Hematopoietic multipotent progenitor cell treated with erythropoietin and hydrocortisone succinate and interleukin-3 and kit ligand, for 6 days (in vitro differentiated cells): ENCODE measurements around the gene KIAA1328.
"Not testable (repeated sequence)": the region's sequence is repeated elsewhere in the genome, so short reads cannot be mapped to it uniquely, and the experiment has no call there.

Experiments used
- DNase-seq: peaks from one replicate; pipeline ENCODE4 v3.0.0-alpha.2; 2015

Gene KIAA1328

DNA sequence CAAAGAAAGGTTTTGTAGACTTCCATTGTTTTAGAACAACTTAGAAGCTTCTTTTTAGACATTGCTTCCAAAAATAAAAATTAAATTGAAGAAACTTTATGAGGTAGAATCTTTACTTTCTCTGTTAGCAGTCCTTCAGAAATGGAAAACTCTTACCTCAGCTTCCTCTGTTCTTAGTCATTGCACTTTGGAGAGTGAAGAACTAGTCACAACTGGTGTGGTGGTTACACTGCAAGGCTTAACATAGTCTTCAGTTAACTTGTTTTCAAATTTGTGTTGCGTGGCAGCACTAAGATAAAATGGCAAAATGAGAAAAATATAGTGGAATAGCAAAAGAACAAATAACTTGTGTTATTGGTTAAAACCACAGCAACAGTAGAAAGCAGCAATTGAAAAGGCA, 332.6 kb downstream of the KIAA1328 start:
- no peak for DNase-seq

DNA sequence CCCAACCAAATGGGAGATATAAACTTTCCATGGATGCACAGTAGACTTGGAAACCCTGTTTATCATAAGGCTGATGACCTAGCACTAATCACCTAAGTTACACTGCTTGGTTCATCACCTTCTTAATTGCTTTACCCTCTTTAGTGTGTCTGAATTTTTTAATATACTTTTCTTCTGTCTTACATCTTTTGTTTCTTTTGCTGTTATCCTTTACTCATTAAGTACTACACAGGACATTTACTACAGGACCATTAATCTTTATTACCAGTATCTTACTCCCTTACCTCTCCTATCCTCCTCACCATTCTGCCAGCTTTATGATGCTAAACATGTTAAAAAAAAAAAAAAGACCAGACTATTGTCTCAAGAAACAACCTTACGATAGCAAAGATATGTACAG, 333.6 kb downstream of the KIAA1328 start:
- no peak for DNase-seq

DNA sequence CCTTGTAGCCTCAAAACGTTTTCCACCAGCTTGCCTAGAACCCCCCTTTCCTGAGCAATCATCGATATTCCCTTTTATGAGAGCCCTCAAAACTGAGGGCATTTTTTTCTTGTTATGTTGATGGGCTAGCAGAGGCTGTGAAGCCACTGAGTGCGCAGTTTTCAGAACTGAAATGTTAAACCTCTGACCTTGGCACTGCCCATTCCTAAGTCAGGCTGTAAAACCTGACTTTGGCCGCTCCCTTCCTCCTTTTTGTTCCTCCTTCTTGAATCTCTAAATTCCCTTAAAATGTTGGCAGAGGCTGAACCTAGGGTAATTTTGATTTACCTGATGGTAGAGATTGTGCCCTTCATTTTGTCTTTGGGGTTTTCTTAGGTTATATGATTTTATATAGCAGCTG, 334.2 kb downstream of the KIAA1328 start:
- DNase-seq: no peak

DNA sequence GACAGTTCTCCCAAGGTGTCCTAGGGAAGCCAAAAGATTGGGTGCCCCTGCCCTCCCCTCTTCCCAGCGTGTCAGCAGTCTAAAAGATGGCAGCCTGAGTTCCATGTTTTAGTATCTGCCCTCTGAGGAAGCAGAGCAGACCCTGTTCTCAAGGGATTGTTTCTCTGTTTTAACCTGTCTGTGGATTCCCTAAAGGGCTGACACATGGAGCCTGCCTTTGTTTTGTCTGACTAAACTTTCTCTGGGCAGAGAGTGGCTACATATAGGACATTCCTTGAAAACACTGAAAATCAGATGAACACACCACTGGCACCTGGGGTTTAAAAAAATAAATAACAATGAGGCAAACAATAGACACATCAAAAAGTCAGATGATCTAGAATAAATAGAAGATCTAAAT, 337.6 kb downstream of the KIAA1328 start:
- no peak for DNase-seq

DNA sequence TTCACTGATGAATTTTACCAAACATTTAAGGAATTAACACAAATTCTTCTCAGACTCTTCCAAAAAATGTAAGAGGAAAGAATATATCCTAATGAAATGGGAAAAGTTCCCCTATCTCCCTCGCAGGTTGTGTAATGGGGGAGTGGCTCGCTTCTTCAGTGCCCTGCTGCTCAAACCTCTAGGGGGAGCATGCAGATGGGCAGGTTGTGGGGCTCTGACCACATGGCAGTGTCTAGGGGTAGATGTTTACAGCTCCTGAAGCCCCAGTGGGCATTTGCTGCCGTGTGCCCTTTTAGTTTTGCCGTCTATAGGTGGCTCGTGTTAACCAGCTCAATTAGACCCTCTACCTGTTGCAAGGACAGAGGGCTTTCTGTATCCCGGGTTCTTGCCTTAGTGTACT, 338.0 kb downstream of the KIAA1328 start:
- not testable (repeated sequence) for DNase-seq

DNA sequence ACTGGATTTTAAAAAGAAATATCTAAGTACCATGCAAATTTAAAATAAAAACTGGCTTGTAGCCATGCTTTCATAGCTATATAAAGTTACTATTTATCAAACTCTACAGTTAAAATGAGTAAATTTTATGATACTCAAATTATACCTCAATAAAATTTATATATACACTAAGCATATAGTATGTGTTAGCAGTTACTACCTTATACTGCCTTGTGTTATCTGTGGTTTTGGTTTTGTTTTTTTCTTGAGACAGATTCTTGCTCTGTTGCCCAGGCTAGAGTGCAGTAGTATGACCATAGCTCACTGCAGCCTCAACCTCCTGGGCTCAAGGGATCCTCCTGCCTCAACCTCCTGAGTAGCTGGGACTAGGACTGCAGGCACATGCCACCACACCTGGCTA, 342.1 kb downstream of the KIAA1328 start:
- no peak for DNase-seq

DNA sequence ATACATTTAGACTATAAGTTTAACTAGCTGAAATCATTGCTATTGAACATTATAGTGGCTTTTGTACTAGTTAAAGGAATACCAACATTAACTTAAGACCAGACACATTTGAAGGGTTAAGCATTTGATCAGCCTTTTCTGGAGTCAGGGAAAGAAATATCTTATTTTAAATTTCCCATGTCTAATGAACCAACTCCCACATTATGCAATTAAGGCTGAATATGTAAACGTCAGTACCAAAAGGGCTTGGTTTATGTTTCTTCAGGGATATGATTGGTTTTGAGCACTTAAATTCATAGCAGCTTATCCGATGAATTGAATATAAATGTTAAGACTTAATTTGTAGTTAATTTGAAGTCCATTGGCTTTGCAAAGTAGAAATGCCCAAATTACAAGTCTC, 344.5 kb downstream of the KIAA1328 start:
- DNase-seq: no peak

DNA sequence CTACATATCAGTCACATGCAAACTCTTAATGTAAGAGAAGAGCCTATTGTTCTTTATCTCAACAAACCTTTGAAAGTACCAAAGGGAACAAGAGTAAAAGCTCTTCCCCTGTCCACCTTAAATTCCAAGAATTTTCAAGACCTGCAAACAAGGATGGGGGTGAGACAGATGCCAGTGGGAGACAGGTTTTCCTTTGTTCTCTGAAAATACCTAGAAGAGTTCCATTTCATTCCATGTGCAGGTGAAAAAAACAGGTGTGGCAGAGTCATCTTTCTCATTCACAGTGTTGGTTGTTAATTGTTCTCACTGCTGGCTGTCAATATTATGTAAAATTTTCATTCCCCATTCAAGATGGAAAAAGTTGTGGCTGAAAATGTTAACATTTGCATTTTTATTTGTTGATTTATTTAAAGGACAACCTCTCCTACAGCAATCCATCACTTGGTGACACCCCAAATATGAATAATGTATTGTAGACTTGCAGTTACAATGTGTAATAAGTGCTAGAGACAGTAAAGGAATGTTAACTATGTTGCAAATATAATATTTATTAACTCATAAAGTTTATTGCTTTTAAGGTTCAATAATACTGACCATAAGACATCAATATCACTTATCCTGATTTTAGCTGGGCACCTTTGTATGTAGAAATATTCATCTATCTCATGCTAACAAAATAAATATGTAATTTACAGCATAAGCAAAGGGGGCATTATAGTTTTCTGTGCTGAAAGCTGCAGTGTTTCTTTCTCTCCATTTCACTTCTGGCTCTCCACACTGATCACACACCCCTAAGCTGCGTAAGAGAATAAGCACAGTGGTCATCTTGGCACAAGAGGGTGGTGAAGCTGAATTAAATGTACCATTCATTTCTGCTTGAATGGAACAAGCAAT, 347.0 kb downstream of the KIAA1328 start:
- no peak for DNase-seq

DNA sequence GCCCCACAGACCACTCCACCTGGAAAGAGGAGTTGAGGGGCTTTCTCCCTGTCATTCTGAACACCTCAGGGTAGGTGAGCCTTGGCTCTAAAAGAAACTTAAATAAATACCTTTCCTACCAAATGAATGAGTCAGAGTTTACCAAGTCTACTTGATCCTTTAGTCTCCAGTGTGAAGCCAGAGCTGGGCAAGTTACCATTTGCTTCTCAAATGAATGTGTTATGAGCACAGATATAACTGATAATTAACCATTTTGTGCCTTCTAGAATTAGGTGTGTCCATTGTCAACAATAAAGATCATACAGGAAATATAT, 347.7 kb downstream of the KIAA1328 start:
- DNase-seq: no peak

DNA sequence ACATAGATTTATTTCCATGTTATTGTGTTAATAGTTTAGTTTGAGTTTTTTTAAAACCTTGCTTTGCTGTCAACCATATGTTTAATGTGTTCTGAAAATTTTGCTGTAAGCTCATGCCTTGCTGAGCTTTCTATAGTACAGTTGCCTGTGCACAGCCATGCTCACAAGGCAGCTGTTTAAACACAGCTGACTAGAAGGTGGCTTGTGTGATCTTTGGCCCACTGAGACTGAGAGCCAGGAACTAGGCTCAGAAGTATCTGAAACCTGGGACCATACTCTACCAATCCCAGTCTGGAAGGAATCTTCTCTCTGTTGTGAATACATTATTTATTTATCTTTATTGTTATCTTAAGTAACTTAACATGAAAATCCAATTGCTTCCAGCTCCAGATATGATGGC, 350.5 kb downstream of the KIAA1328 start:
- no peak for DNase-seq

DNA sequence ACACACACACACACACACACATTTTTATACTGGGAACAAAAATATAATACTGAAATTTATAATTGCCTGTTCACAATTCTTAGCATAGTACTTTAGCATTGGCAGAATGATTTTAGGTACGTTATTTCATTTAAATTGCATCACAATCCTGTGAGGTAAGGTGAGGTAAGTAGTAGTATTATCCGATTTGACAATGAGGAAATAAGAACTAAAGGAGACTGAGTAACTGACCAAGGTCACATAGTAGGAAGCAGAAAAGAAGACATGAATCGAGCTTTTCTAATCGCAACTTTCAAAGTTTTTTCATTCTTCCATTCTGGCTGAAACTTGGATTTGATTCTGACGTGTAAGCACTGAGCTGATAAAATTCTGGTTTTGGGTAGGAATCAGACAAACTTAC, 351.2 kb downstream of the KIAA1328 start:
- no peak for DNase-seq

DNA sequence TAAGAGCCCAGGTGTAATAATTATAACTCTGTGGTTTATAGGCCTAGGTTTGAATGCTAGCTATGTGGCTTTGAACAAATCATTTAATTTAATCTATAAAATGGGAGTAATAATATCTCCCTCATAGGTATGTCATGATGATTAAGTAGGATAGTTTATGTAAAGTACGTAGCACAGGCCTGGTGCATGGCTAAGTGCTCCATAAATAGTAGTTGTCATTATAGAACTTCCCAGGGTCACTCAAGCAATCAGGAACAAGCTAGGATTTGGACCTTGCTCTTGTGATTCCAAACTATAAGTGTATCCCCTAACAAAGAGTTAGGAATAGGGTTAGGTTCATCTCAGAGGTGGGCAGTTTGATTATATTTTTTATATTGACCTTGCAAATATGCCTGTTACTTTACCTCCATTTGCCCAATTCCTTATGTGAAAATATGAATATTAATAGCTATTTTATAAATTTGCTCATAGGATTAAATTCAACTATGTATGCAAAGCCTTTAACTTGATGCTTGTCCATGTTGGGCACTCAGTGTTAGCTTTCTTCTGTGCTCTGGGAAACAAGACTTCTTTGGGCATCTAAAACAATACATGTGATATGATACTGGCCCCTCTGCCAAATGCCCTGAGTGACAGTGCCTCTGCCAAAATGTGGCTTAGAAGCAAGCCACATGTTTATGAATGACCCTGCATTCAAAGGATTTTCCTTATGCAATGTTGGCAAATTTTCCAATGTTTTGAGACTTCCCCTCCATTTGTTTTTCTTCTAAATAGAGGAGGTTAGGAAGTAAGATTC, 353.6 kb downstream of the KIAA1328 start:
- DNase-seq: no peak

DNA sequence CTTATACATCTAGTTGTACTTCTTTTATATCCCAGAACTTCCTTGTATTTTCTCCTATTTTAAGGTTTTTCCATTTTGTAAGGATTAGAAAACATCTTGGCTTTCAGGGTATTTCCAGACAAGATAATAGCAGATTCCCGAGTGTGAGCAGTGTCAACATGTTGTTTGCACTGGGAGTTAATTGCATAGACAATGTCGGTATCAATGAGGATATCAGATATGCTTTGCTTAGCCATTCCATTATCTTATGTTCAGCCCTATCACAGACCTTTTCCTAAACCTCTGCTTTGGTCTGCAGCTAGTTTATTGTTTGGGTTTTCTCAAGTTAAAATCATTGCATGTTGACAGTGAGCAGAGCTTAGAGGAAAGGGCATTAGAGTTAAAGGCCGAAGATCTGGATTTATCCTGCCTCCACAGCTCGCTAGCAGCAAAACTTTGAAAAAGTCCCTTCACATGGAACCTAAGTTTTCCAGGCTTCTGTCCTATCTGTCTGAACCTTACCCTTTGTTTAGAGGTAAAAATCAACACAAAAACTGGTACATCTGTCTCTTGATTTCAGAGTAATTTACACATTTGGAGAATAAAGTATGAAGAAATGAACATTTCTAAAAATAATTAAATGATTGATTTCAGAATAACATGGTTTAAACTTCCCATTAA, 355.4 kb downstream of the KIAA1328 start:
- DNase-seq: no peak

DNA sequence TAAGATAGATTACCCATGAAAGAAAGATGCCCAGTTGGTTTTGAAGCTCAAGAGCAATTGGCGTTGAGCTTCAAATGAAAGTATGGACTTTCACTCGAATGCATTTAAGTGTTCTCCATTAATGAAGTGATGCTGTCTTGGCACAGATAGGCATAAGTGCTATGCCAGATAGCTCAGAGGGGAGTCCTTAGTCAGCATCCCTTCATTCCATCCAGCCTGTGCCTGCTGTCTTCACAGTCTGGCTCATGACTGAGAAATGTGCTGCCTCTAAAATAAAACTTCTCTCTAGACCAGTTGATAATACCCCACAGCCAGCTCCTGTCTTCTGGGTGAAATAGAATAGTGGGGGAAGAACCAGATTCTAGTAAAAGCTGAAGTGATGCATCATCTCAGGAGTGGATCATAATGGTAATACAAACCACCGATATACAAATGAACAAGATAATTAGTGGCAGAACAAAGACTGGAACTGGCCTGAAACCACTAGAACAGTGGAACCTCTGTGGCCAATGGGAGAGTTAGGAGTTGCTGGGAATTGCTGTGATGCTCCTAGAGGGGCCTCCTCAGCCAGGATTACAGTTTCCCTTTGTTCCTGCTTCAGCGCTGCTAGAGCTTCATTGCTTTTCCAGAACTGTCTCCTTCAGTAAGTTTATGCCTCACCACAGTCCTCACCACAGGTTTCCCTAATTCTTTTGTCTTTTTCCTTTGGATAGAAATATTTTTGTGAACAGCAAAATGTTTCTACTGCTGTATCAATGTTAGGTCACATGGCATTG, 359.3 kb downstream of the KIAA1328 start:
- DNase-seq: no peak

DNA sequence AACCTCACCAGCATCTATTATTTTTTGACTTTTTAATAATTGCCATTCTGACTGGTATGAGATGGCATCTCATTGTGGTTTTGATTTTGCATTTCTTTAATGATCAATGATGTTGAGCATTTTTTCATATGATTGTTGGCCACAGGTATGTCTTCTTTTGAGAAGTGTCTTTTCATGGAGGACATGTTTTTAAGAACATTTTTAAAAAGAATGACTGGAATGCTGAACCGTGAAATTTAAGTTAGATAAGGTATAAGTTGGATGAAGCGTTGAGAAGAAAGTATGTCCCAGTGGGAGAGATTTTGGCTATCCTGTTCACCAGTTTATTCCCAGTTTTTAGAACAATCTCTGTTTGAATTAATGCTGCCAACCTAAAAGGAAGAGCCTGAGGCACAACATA, 370.8 kb downstream of the KIAA1328 start:
- DNase-seq: no peak

DNA sequence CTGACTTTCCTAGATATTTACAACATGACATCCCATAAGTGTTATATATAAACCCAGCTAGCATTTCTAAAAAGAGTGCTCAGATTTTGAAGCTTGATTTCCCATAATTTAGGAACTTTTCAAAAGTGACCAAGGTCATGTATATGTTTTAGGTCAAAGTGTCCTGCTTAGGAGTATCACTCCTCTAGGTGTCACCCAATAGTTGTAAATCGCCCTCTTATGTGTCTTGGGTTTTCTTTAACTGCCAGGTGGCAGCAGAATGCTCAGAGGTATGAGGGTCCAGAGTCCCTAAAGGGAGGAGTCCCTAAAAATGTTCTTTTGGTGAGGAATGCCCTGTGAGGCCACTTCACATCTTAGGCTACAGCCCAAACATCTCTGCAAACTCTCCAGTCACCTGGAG, 378.4 kb downstream of the KIAA1328 start:
- no peak for DNase-seq

DNA sequence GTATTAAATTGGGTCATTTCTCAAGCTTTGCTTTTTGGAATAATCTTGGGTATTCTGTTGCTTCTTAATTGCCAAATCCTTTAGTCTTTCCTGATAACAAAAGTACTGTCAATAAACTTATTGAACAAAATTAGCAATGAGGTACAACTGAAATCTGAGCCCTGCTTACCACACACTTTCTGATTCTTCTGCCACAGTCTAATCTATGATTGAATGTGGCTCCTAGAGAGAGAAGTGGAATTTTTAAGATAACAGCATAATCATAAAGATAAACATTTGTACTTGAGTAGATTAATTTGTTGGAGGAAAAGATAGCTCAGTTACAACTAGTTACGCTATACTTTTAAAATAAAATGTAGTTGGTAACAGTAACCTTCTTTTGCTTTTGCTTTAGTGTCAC, 381.9 kb downstream of the KIAA1328 start:
- DNase-seq: no peak

DNA sequence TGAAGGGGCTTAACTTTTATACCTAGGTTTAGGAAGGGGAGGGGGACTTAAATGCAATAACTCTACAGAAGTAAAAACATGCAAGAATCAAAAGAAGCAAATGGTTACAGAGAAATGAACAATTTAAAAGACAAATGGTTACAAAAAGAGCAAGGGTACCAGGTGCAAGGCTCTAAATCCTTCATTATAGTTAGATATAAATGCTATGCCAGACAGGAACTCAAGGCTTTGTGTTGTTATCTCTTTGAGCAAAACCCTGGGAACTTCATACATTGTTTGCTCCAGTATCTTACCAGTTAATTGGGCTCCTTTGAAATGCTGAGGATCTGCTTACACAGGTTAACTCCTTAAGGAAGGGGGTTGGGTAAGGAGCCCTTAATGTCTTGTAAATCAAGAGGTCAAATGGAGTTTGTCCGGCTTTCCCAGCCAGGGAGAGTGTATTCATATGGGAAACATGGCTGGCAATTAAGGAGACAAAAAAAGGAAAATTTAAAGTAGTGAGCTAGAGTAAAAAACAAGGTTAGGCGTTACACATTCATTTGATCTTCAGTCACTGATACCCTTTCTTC, 389.2 kb downstream of the KIAA1328 start:
- no peak for DNase-seq

DNA sequence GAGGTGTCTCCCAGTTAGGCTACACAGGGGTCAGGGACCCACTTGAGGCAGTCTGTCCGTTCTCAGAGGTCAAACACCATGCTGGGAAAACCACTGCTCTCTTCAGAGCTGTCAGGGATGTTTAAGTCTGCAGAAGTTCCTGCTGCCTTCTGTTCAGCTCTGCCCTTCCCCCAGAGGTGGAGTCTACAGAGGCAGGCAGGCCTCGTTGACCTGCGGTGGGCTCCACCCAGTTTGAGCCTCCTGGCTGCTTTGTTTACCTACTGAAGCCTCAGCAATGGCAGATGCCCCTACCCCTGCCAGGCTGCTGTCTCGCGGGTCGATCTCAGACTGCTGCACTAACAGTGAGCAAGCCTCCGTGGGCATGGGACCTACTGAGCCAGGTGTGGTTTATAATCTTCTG, 390.3 kb downstream of the KIAA1328 start:
- no peak for DNase-seq

DNA sequence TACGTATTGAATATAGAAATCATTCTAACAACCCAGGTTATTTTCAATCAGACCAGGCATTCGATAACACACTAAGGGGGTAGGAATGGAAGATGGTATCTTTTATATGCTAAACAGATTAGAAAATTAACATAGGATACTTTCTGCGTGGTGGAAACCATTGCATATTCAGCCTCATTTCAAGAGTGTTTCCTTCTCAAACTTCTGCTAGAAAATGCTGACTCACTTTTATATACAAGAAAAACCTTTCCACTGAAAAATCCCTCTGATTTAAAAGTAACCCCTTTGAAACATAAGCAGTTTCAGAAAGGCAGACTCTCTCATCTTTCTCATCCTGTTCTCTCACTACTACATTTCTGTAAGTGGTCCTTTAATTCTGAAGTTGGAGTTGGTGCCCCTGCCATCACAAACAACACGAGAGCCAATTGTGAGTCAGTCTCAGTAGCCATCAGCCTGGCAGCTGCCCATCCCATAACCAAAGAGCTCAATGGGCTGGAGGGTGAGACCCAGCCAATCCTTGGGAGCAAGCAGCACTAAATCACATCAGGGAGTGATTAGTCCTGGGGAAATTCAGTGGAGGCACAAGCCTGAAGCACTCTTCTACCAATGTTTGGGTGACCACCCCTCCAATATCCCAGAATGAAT, 393.5 kb downstream of the KIAA1328 start:
- DNase-seq: no peak

DNA sequence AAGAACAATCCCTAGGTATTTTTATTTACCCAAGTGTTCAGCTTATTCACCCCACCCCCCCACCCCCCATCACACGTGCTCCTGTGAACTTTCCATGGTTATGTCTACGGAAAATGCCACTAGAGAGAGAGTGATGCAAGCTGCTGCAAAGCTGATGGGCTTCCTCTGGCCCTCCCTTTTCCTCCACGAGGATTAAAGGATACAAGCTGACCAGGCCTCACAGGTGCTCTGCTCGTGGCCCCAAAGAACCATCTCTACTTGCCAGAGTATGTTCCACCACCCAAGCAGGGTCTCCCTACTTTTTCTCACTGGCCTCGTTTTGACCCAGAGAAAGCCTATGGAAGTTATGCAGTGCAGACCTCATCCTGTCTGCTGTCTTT, 394.1 kb downstream of the KIAA1328 start:
- DNase-seq: no peak

DNA sequence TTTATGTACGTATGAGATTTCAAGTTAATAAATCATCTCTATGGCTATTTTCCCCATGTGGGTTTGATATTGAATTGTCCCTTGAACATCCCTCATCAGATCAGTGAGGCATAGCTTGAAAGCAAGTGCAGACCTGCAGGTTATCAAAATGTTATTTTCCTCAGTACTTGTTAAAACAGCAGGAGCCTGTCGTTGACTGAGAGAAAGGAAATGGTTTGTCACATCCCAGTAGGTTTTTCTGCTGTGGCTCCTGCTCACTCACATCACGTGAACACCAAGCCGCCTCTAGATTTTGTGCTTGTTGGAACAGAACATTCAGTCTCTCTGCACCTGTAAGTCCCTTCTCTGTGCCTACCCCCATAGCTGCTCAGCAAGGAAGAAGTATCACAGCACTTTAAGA, 396.4 kb downstream of the KIAA1328 start:
- no peak for DNase-seq
